ENCODE data around the gene MYRF.

- TF ChIP-seq CTCF (IDR thresholded peaks at IDR 0.05) (no peak), POLR2A (IDR thresholded peaks at IDR 0.05) (no peak)
Observed at GRCh38 chr11:61737636-61738386, 14.6 kb upstream of the MYRF start.
